Karpas-422 (cell line): ENCODE results near the gene TGDS. TPM values are rescaled to one million over a fixed set of nuclear protein-coding genes. Genes with fewer than 3 reads are reported as not detected.
"Not testable (repeated sequence)": the region's sequence is repeated elsewhere in the genome, so short reads cannot be mapped to it uniquely, and the experiment has no call there.

ENCODE experiments used
- DNase-seq: peaks from one replicate; pipeline ENCODE4 v3.0.0-alpha.2; 2015
- H2AFZ ChIP-seq: fragments of 200-600 bp; sonication (generic); 2 replicates; pipeline ENCODE4 v1.6.1; 2014; ENCODE audit warnings: antibody characterized with exemption, low read length, mixed read lengths
- H3K27ac ChIP-seq: fragments of 200-600 bp; sonication (generic); 2 replicates; pipeline ENCODE4 v1.5.1; 2014; ENCODE audit warnings: mild to moderate bottlenecking, low read length, moderate library complexity
- H3K27me3 ChIP-seq: fragments of 200-600 bp; sonication (generic); 2 replicates; pipeline ENCODE4 v1.6.1; 2014; ENCODE audit warnings: low read length, mixed read lengths
- H3K36me3 ChIP-seq: fragments of 200-600 bp; sonication (generic); 2 replicates; pipeline ENCODE4 v1.6.1; 2014; ENCODE audit warnings: low read length, mixed read lengths; ENCODE audit not compliant: insufficient read depth
- H3K4me1 ChIP-seq: fragments of 200-600 bp; sonication (generic); 2 replicates; pipeline ENCODE4 v1.6.1; 2014; ENCODE audit warnings: mild to moderate bottlenecking, low read length, mixed read lengths
- H3K4me2 ChIP-seq: fragments of 200-600 bp; sonication (generic); 2 replicates; pipeline ENCODE4 v1.6.1; 2014; ENCODE audit warnings: low read length, low read depth, mild to moderate bottlenecking; ENCODE audit not compliant: poor library complexity, severe bottlenecking
- H3K4me3 ChIP-seq: fragments of 200-600 bp; sonication (generic); 2 replicates; pipeline ENCODE4 v1.5.1; 2014; ENCODE audit warnings: mild to moderate bottlenecking, antibody characterized with exemption, low read length, mixed read lengths
- H3K79me2 ChIP-seq: fragments of 200-600 bp; sonication (generic); 2 replicates; pipeline ENCODE4 v1.6.1; 2014; ENCODE audit warnings: mild to moderate bottlenecking, low read length, mixed read lengths
- H3K9ac ChIP-seq: fragments of 200-600 bp; sonication (generic); 2 replicates; pipeline ENCODE4 v1.6.0; 2014; ENCODE audit warnings: low read length
- H3K9me2 ChIP-seq: fragments of 200-600 bp; sonication (generic), shearing (Covaris generic); replicated peaks from 2 replicates; pipeline ENCODE4 v1.6.0; 2014; ENCODE audit warnings: mild to moderate bottlenecking, low read length, moderate library complexity; ENCODE audit not compliant: insufficient read depth
- H3K9me3 ChIP-seq: fragments of 300-700, 200-600 bp; sonication (generic); 2 replicates; pipeline ENCODE4 v1.6.1; 2014; ENCODE audit warnings: low read length, mixed read lengths
- H4K20me1 ChIP-seq: fragments of 200-600 bp; sonication (generic); 2 replicates; pipeline ENCODE4 v1.6.1; 2014; ENCODE audit warnings: mild to moderate bottlenecking, antibody characterized with exemption, low read length, low read depth; ENCODE audit not compliant: insufficient read depth
- total RNA-seq: library from RNA; depleted of rRNA; stranded (reverse); fragments of >200 nt; shearing (Covaris generic); gene quantifications from 2 replicates; pipeline ENCODE4 v1.2.3, GENCODE V29; 2014; ENCODE audit warnings: low replicate concordance; rRNA removed

Gene TGDS
- 15.5 and 26.2 TPM in 2 replicates for total RNA-seq

GRCh38 chr13:94595950-94596574, at the start of gene TGDS:
Gene TGDS, minus strand, starts transcription at chr13:94596152. Its CDS starts 16 bp downstream, at chr13:94596136.
- Histone ChIP-seq H4K20me1 (peaks cover 10% of the 10 kb centered on the region; the same call in 1 of the 2 replicates), H2AFZ (peak within 1 kb of the TSS; percentile 89), H3K4me3 (peak within 1 kb of the TSS; percentile 82), H3K4me2 (peak within 1 kb of the TSS; percentile 99), H3K27me3 (no peaks in the 10 kb centered on the region), H3K9me3 (no peaks in the 10 kb centered on the region), H3K4me1 (peaks cover 23% of the 10 kb centered on the region), H3K9me2 (no peaks in the 10 kb centered on the region), H3K36me3 (peaks cover 25% of the 10 kb centered on the region; the same call in 1 of the 2 replicates), H3K27ac (peak within 1 kb of the TSS; percentile 49; the same call in 1 of the 2 replicates), H3K9ac (peak within 1 kb of the TSS; percentile 90), H3K79me2 (peaks cover 51% of the 10 kb centered on the region)
- DNase-seq, result peak; percentile 97

GRCh38 chr13:94641409-94641941, 45.5 kb upstream of the TGDS start:
- Histone ChIP-seq H4K20me1 (no peaks in the 10 kb centered on the region), H2AFZ (no peak overlapping the region), H3K36me3 (no peaks in the 10 kb centered on the region), H3K4me2 (no peak overlapping the region), H3K4me3 (no peak overlapping the region), H3K27ac (no peak overlapping the region), H3K27me3 (no peaks in the 10 kb centered on the region), H3K9me2 (no peaks in the 10 kb centered on the region), H3K79me2 (no peaks in the 10 kb centered on the region), H3K9me3 (no peaks in the 10 kb centered on the region), H3K4me1 (0 out of 2 replicates have a peak, but pooled peaks cover 2% of the 10 kb centered on the region), H3K9ac (no peak overlapping the region)
- DNase-seq, result no peak

GRCh38 chr13:94640721-94641120, 44.8 kb upstream of the TGDS start:
- no peaks in the 10 kb centered on the region for H3K79me2 ChIP-seq
- no peak overlapping the region for H3K27ac ChIP-seq
- H4K20me1 ChIP-seq, result no peaks in the 10 kb centered on the region
- H3K27me3 ChIP-seq, result no peaks in the 10 kb centered on the region
- H3K4me2 ChIP-seq, result no peak overlapping the region
- H3K4me3 ChIP-seq, result no peak overlapping the region
- no peaks in the 10 kb centered on the region for H3K36me3 ChIP-seq
- DNase-seq, result no peak
- H2AFZ ChIP-seq, result no peak overlapping the region
- no peaks in the 10 kb centered on the region for H3K9me2 ChIP-seq
- H3K4me1 ChIP-seq, result 0 out of 2 replicates have a peak, but pooled peaks cover 2% of the 10 kb centered on the region
- no peaks in the 10 kb centered on the region for H3K9me3 ChIP-seq
- H3K9ac ChIP-seq, result no peak overlapping the region

GRCh38 chr13:94637677-94638076, 41.7 kb upstream of the TGDS start:
- not testable (repeated sequence) for H3K27me3 ChIP-seq, H3K27ac ChIP-seq, H4K20me1 ChIP-seq, DNase-seq, H3K4me2 ChIP-seq, H3K4me1 ChIP-seq, H3K36me3 ChIP-seq, H3K9me2 ChIP-seq, H3K4me3 ChIP-seq, H3K79me2 ChIP-seq, H2AFZ ChIP-seq, H3K9ac ChIP-seq, H3K9me3 ChIP-seq

GRCh38 chr13:94636942-94637578, 41.1 kb upstream of the TGDS start:
- Histone ChIP-seq H3K9me2 (no peaks in the 10 kb centered on the region), H4K20me1 (no peaks in the 10 kb centered on the region), H3K27ac (no peak overlapping the region), H2AFZ (no peak overlapping the region), H3K4me1 (no peaks in the 10 kb centered on the region), H3K4me2 (no peak overlapping the region), H3K4me3 (no peak overlapping the region), H3K9me3 (no peaks in the 10 kb centered on the region), H3K9ac (no peak overlapping the region), H3K36me3 (no peaks in the 10 kb centered on the region), H3K27me3 (no peaks in the 10 kb centered on the region), H3K79me2 (no peaks in the 10 kb centered on the region)
- DNase-seq, result no peak

- H4K20me1 ChIP-seq, result not testable (repeated sequence)
Measured at GRCh38 chr13:94636096-94636495, 40.1 kb upstream of the TGDS start.

GRCh38 chr13:94632226-94632980, 36.5 kb upstream of the TGDS start:
- Histone ChIP-seq H3K9me3 (no peaks in the 10 kb centered on the region), H3K27ac (no peak overlapping the region), H3K79me2 (no peaks in the 10 kb centered on the region), H4K20me1 (no peaks in the 10 kb centered on the region), H3K9me2 (no peaks in the 10 kb centered on the region), H2AFZ (no peak overlapping the region), H3K9ac (no peak overlapping the region), H3K36me3 (peaks cover 7% of the 10 kb centered on the region; the same call in 1 of the 2 replicates), H3K4me3 (no peak overlapping the region), H3K4me2 (no peak overlapping the region), H3K4me1 (no peaks in the 10 kb centered on the region), H3K27me3 (no peaks in the 10 kb centered on the region)
- DNase-seq, result no peak

More at GRCh38 chr13:94636096-94636495, 40.1 kb upstream of the TGDS start:
- H2AFZ ChIP-seq, H3K4me1 ChIP-seq, H3K79me2 ChIP-seq, H3K9ac ChIP-seq, H3K9me3 ChIP-seq, H3K36me3 ChIP-seq, H3K4me2 ChIP-seq, DNase-seq, H3K27ac ChIP-seq, H3K4me3 ChIP-seq, H3K27me3 ChIP-seq, H3K9me2 ChIP-seq: not testable (repeated sequence)

GRCh38 chr13:94630858-94631257, 34.9 kb upstream of the TGDS start:
- Histone ChIP-seq H3K27ac (no peak overlapping the region), H3K4me3 (no peak overlapping the region), H3K36me3 (peaks cover 12% of the 10 kb centered on the region; the same call in 1 of the 2 replicates), H3K27me3 (no peaks in the 10 kb centered on the region), H3K9ac (no peak overlapping the region), H2AFZ (no peak overlapping the region), H3K4me2 (no peak overlapping the region), H3K4me1 (no peaks in the 10 kb centered on the region), H3K79me2 (no peaks in the 10 kb centered on the region), H3K9me3 (no peaks in the 10 kb centered on the region), H4K20me1 (no peaks in the 10 kb centered on the region), H3K9me2 (no peaks in the 10 kb centered on the region)
- no peak for DNase-seq
